ENCODE measurements around the gene AOAH. TPM values are rescaled to one million over a fixed set of nuclear protein-coding genes. Genes with fewer than 3 reads are reported as not detected.

AOAH gene
- total RNA-seq, 1 experiment from 2014 or later, result 0.39 TPM

- Histone ChIP-seq H3T11ph (ENCODE audit: low read length) (no peak overlapping the region), H2BK120ac (ENCODE audit: low read depth, low read length, poor library complexity, severe bottlenecking) (no peak overlapping the region), H3K18ac (ENCODE audit: insufficient read length, low read depth, low read length) (no peak overlapping the region), H4K5ac (ENCODE audit: insufficient read length, low read depth, low read length) (no peak overlapping the region), H3K27ac (ENCODE audit: insufficient read length, low read depth, low read length) (no peak overlapping the region), H4K8ac (replicated peaks; ENCODE audit: insufficient read length, low read depth, low read length) (no peak overlapping the region), H3K9ac (ENCODE audit: extremely low read depth, insufficient read length, low read length) (no peak overlapping the region), H3K27me3 (ENCODE audit: insufficient read depth, low read length) (no peaks in the 10 kb centered on the region), H4K20me1 (ENCODE audit: control insufficient read depth, insufficient read depth, insufficient read length) (no peaks in the 10 kb centered on the region), H3K23me2 (ENCODE audit: insufficient read length, low read depth, low read length, poor library complexity, severe bottlenecking) (peaks cover 3% of the 10 kb centered on the region), H3K23ac (ENCODE audit: insufficient read length, low read depth, low read length) (no peak overlapping the region), H2BK12ac (ENCODE audit: insufficient read length, low read depth, low read length) (no peak overlapping the region), H2AK5ac (ENCODE audit: insufficient read length, low read length) (no peak overlapping the region), H3K79me2 (ENCODE audit: insufficient read depth, low read length) (no peaks in the 10 kb centered on the region), H2BK20ac (ENCODE audit: low read depth, low read length, poor library complexity, severe bottlenecking) (no peak overlapping the region), H2BK15ac (ENCODE audit: low read depth, low read length) (no peak overlapping the region), H3K14ac (ENCODE audit: insufficient read depth, low read length) (no peak overlapping the region), H3K79me1 (ENCODE audit: insufficient read depth, low read depth, low read length, poor library complexity, severe bottlenecking) (no peaks in the 10 kb centered on the region), H3K4ac (ENCODE audit: low read depth, low read length) (no peak overlapping the region), H2BK5ac (ENCODE audit: insufficient read length, low read length) (no peak overlapping the region), H3K4me1 (ENCODE audit: insufficient read depth, low read length) (peaks cover 7% of the 10 kb centered on the region; the same call in 1 of the 2 replicates), H4K91ac (ENCODE audit: insufficient read length, low read depth, low read length) (no peak overlapping the region), H3K4me2 (ENCODE audit: insufficient read depth, insufficient read length, low read length) (no peak overlapping the region), H2AFZ (ENCODE audit: low read length) (no peak overlapping the region), H3K56ac (ENCODE audit: insufficient read length, low read depth, low read length) (no peak overlapping the region), H3K9me3 (ENCODE audit: control insufficient read depth, low read depth, low read length) (no peaks in the 10 kb centered on the region)
- Mint-ChIP-seq H3K4me1 (peaks cover 37 to 38% of the 10 kb centered on the region in 2 experiments), H3K9me3 (no peaks in the 10 kb centered on the region), H3K4me3 (no peak overlapping the region), H3K27me3 (ENCODE audit: low read depth) (peaks cover 6% of the 10 kb centered on the region; the same call in 1 of the 2 replicates), H3K27ac (0 out of 7 replicates have a peak overlapping the region, but pooled peaks of 1 of the 3 experiments have one; percentile 17), H3K36me3 (ENCODE audit: insufficient read depth in 1 of 3, low read depth in 3 of 3) (no peaks in the 10 kb centered on the region)
- no CpG with 5 or more reads among the region's 6 CpGs for WGBS (ENCODE audit: extremely low coverage, insufficient read length, low lambda C conversion rate)
- TF ChIP-seq CTCF (conservative IDR thresholded peaks at IDR 0.05), result no peak
- no peak for DNase-seq
Measured at GRCh38 chr7:36611703-36612102, 112.6 kb downstream of the AOAH start.

Data from H9 (cell line).